HepG2 (cell line): Measurements from ENCODE around the gene EPM2AIP1.
"Not testable (repeated sequence)": the region's sequence is repeated elsewhere in the genome, so short reads cannot be mapped to it uniquely, and the experiment has no call there.

ENCODE experiments used
- NCOR1 ChIP-seq: fragments of 200-600 bp; sonication (generic); IDR thresholded peaks from 2 replicates; pipeline ENCODE4 v1.7.0; 2017; ENCODE audit warnings: antibody characterized with exemption, low read length, borderline replicate concordance
- SMC3 ChIP-seq: IDR thresholded peaks from 2 replicates; pipeline ENCODE4 v1.6.1; 2011; ENCODE audit warnings: low read length, improper control_type of control experiment
- TF ChIP-seq, protein P1 (sequence below): sonication (generic); formaldehyde crosslinking; IDR thresholded peaks from 2 replicates; pipeline ENCODE4 v1.5.0; 2020; ENCODE audit warnings: mild to moderate bottlenecking, missing genetic modification reagents, moderate library complexity

DNA sequence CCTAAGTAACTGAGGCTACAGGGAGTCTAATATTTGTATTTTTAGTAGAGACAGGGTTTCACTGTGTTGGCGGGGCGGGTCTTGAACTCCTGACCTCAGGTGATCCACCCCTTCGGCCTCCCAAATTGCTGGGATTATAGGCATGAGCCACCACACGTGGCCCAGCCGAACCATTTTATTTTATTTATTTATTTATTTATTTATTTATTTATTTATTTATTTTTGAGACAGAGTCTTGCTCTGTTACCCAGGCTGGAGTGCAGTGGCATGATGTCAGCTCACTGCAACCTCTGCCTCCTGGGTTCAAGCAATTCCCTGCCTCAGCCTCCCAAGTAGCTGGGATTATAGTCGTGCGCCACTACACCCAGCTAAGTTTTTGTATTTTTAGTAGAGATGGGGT is 29.9 kb downstream of the EPM2AIP1 start:
- not testable (repeated sequence) for TF ChIP-seq NCOR1, SMC3
- TF ChIP-seq, protein P1, sequence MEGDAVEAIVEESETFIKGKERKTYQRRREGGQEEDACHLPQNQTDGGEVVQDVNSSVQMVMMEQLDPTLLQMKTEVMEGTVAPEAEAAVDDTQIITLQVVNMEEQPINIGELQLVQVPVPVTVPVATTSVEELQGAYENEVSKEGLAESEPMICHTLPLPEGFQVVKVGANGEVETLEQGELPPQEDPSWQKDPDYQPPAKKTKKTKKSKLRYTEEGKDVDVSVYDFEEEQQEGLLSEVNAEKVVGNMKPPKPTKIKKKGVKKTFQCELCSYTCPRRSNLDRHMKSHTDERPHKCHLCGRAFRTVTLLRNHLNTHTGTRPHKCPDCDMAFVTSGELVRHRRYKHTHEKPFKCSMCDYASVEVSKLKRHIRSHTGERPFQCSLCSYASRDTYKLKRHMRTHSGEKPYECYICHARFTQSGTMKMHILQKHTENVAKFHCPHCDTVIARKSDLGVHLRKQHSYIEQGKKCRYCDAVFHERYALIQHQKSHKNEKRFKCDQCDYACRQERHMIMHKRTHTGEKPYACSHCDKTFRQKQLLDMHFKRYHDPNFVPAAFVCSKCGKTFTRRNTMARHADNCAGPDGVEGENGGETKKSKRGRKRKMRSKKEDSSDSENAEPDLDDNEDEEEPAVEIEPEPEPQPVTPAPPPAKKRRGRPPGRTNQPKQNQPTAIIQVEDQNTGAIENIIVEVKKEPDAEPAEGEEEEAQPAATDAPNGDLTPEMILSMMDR (CRISPR knock-in tag): not testable (repeated sequence)
